Stimulated activated CD4-positive, alpha-beta T cell treated with anti-CD3 and anti-CD28 coated beads, TNF-alpha, amount 100 ng/mL, for 48 hours (primary cell): ENCODE results near the gene SRP68.
"Not testable (repeated sequence)": the region's sequence is repeated elsewhere in the genome, so short reads cannot be mapped to it uniquely, and the experiment has no call there.

Experiments used
- DNase-seq, 3 donors: peaks; one replicate each; pipeline ENCODE4 v3.0.0-alpha.2; 2020; ENCODE audit warnings: low read depth in 3 of 3

The SRP68 gene

GRCh38 chr17:76046064-76046463 is 26.3 kb downstream of the SRP68 start:
- no peak for DNase-seq

- DNase-seq, result not testable (repeated sequence)
Observed at GRCh38 chr17:76044475-76045007, 27.8 kb downstream of the SRP68 start.

- not testable (repeated sequence) for DNase-seq
Observed at GRCh38 chr17:76042868-76043267, 29.4 kb downstream of the SRP68 start.

GRCh38 chr17:76040376-76040775 is 31.9 kb downstream of the SRP68 start:
- DNase-seq, result no peak

GRCh38 chr17:76039121-76039520 is 33.2 kb downstream of the SRP68 start:
- DNase-seq, result no peak

- DNase-seq, result no peak
Observed at GRCh38 chr17:76038050-76038449, 34.3 kb downstream of the SRP68 start.

GRCh38 chr17:76036497-76037261 is 35.6 kb downstream of the SRP68 start:
- DNase-seq, result no peak

GRCh38 chr17:76034428-76035350 is 37.6 kb downstream of the SRP68 start:
- DNase-seq, result no peak

- no peak for DNase-seq
Observed at GRCh38 chr17:76033139-76033538, 39.2 kb downstream of the SRP68 start.

- DNase-seq, result no peak
Observed at GRCh38 chr17:76032780-76033108, 39.6 kb downstream of the SRP68 start.

GRCh38 chr17:76032073-76032779 is 40.1 kb downstream of the SRP68 start:
- DNase-seq, result no peak

GRCh38 chr17:76027159-76027839 is 45.0 kb downstream of the SRP68 start, which contains the start of gene EVPL:
EVPL (minus strand) TSS chr17:76027306; CDS start chr17:76027198, 108 bp downstream.
- DNase-seq, result no peak

GRCh38 chr17:76026714-76027158 is 45.6 kb downstream of the SRP68 start:
- no peak for DNase-seq

- DNase-seq, result no peak
Observed at GRCh38 chr17:76025294-76025693, 47.0 kb downstream of the SRP68 start.

- no peak for DNase-seq
Observed at GRCh38 chr17:76024353-76024752, 48.0 kb downstream of the SRP68 start.

GRCh38 chr17:76023900-76024237 is 48.4 kb downstream of the SRP68 start:
- no peak for DNase-seq

GRCh38 chr17:76022973-76023899 is 49.1 kb downstream of the SRP68 start:
- no peak for DNase-seq

GRCh38 chr17:76022285-76022684 is 50.0 kb downstream of the SRP68 start:
- no peak for DNase-seq

- no peak for DNase-seq
Observed at GRCh38 chr17:76019833-76020467, 52.4 kb downstream of the SRP68 start.

- no peak for DNase-seq
Observed at GRCh38 chr17:76018801-76019200, 53.5 kb downstream of the SRP68 start.
